HEK293T (cell line): ENCODE data around the gene THSD7B.
"Not testable (repeated sequence)": the region's sequence is repeated elsewhere in the genome, so short reads cannot be mapped to it uniquely, and the experiment has no call there.

ENCODE experiments used
- CTCF ChIA-PET: fragments of 350-600 bp; formaldehyde crosslinking; extraction: SDS; loops from one replicate; lab custom pipeline; 2021; ENCODE audit warnings: antibody characterized with exemption, inconsistent platforms; lab: Yijun Ruan, JAX
- POLR2A ChIA-PET: fragments of 350-600 bp; formaldehyde crosslinking; extraction: SDS; loops from one replicate; lab custom pipeline; 2020; ENCODE audit warnings: antibody characterized with exemption, inconsistent platforms; lab: Yijun Ruan, JAX
- DNase-seq: peaks from one replicate; pipeline ENCODE4 v3.0.0; 2012; ENCODE audit warnings: mixed read lengths; ENCODE audit errors: extremely low spot score
- ARNT ChIP-seq: fragments of 450-650 bp; IDR thresholded peaks from 2 replicates; pipeline ENCODE4 v1.6.1; 2017; ENCODE audit warnings: mild to moderate bottlenecking
- BHLHE40 ChIP-seq: fragments of 450-650 bp; IDR thresholded peaks from 2 replicates; pipeline ENCODE4 v1.6.1; 2016; ENCODE audit warnings: mild to moderate bottlenecking, moderate library complexity, borderline replicate concordance
- CTBP1 ChIP-seq: fragments of 450-650 bp; IDR thresholded peaks from 2 replicates; pipeline ENCODE4 v1.6.1; 2016; ENCODE audit warnings: borderline replicate concordance
- ELF4 ChIP-seq: fragments of 450-650 bp; IDR thresholded peaks from 2 replicates; pipeline ENCODE4 v1.6.1; 2017; ENCODE audit warnings: antibody characterized with exemption
- FOXA1 ChIP-seq: fragments of 450-650 bp; IDR thresholded peaks from 2 replicates; pipeline ENCODE4 v1.6.1; 2016; ENCODE audit warnings: mild to moderate bottlenecking
- FOXK2 ChIP-seq: fragments of 450-650 bp; IDR thresholded peaks from 2 replicates; pipeline ENCODE4 v1.6.1; 2016; ENCODE audit warnings: mild to moderate bottlenecking
- FOXM1 ChIP-seq: fragments of 450-650 bp; IDR thresholded peaks from 2 replicates; pipeline ENCODE4 v1.6.1; 2017; ENCODE audit warnings: mild to moderate bottlenecking, borderline replicate concordance
- HDGF ChIP-seq: fragments of 450-650 bp; IDR thresholded peaks from 2 replicates; pipeline ENCODE4 v1.6.1; 2017; ENCODE audit warnings: antibody characterized with exemption, borderline replicate concordance
- L3MBTL2 ChIP-seq: fragments of 450-650 bp; conservative IDR thresholded peaks from 2 replicates; pipeline ENCODE4 v1.6.1; 2016; ENCODE audit warnings: mild to moderate bottlenecking
- LEF1 ChIP-seq: fragments of 450-650 bp; IDR thresholded peaks from 2 replicates; pipeline ENCODE4 v1.6.1; 2017; ENCODE audit warnings: mild to moderate bottlenecking, borderline replicate concordance
- NFRKB ChIP-seq: fragments of 450-650 bp; IDR thresholded peaks from 2 replicates; pipeline ENCODE4 v1.6.1; 2016; ENCODE audit warnings: mild to moderate bottlenecking, moderate library complexity
- SP1 ChIP-seq: fragments of 450-650 bp; IDR thresholded peaks from 2 replicates; pipeline ENCODE4 v1.6.1; 2017
- SUZ12 ChIP-seq: fragments of 450-650 bp; IDR thresholded peaks from 2 replicates; pipeline ENCODE4 v1.6.1; 2016; ENCODE audit warnings: mild to moderate bottlenecking
- TARDBP ChIP-seq: fragments of 450-650 bp; IDR thresholded peaks from 2 replicates; pipeline ENCODE4 v1.6.1; 2016
- ZNF384 ChIP-seq: fragments of 450-650 bp; IDR thresholded peaks from 2 replicates; pipeline ENCODE4 v1.6.1; 2016
- TF ChIP-seq, protein P1 (sequence below): fragments of 450-650 bp; IDR thresholded peaks from 2 replicates; pipeline ENCODE4 v1.6.1; 2016

The THSD7B gene

DNA sequence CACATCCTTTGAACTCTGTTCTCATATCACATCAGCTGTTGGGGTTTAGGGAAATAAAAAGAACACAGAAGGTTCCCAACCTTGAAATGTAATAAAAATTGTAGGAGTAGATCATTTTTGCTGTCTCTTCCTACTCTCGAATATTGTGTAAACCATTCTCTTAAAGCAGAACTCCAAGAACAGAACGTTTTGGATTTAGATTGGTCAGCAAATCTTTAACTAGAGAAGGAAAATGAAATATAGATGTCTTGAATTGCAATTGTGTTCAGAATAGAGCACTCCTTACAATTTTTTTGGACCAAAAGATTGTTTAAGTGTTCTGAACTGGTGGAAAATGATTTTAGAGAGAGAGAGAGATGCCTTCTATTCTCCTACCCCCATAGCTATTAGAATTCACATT, 23.9 kb upstream of the THSD7B start:
- no peak for DNase-seq
- ChIA-PET CTCF (no interaction called here), POLR2A (no interaction called here)
- no peak for TF ChIP-seq HDGF
- no peak for TF ChIP-seq ARNT
- TF ChIP-seq ZNF384, result no peak
- no peak for TF ChIP-seq FOXK2
- TF ChIP-seq L3MBTL2, result no peak
- TF ChIP-seq, protein P1, sequence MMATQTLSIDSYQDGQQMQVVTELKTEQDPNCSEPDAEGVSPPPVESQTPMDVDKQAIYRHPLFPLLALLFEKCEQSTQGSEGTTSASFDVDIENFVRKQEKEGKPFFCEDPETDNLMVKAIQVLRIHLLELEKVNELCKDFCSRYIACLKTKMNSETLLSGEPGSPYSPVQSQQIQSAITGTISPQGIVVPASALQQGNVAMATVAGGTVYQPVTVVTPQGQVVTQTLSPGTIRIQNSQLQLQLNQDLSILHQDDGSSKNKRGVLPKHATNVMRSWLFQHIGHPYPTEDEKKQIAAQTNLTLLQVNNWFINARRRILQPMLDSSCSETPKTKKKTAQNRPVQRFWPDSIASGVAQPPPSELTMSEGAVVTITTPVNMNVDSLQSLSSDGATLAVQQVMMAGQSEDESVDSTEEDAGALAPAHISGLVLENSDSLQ, result no peak
- TF ChIP-seq FOXM1, result no peak
- no peak for TF ChIP-seq SUZ12
- TF ChIP-seq LEF1, result no peak
- no peak for TF ChIP-seq ELF4
- no peak for TF ChIP-seq SP1
- no peak for TF ChIP-seq BHLHE40

DNA sequence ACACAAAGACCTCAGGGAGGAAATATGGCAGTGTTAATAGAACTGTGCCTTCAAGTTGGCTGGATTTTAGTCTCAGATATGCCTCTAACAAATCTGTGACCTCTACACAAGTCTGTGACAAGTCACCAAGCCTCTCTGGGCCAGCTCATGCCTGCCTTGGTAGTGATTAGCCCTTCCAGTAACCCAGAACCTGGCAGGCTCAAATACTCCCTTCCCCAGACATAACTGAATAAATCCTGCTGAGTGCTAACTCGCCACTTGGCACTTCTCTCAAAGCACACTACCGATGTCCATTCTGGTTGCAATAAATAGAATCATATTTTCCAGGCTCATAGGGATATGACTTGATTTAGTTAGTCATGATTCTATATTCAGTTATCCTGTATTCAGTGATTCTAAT, 15.3 kb upstream of the THSD7B start:
- ChIA-PET POLR2A (no interaction called here), CTCF (no interaction called here)
- DNase-seq, result no peak
- no peak for TF ChIP-seq FOXK2
- no peak for TF ChIP-seq FOXA1
- no peak for TF ChIP-seq ELF4
- no peak for TF ChIP-seq SUZ12
- TF ChIP-seq, protein P1, result no peak
- no peak for TF ChIP-seq CTBP1
- no peak for TF ChIP-seq ARNT
- no peak for TF ChIP-seq BHLHE40
- no peak for TF ChIP-seq L3MBTL2

DNA sequence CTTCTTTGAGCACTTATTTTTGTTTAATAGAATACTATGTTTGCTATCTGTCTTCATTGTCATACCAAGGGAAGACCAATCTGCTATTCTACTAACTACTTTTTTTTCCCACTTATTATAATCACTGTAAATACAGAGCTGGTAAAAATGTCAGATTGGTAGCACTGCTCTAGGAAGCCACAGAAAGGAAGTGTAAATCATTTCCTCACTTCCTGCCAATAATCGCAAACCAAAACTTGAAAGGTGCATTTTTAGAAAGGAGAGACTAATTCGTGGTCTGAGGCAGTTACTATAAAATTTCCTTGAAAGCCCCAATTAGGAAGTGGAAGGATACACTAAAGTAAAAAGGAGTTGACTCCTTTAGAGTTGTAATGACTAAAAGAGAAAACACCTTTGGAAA, 13.9 kb upstream of the THSD7B start:
- ChIA-PET CTCF (no interaction called here), POLR2A (no interaction called here)
- no peak for DNase-seq
- TF ChIP-seq BHLHE40 (no peak), FOXK2 (no peak), ARNT (no peak), TARDBP (no peak), CTBP1 (no peak), ZNF384 (no peak), ELF4 (no peak), HDGF (no peak)
- TF ChIP-seq, protein P1, result no peak

DNA sequence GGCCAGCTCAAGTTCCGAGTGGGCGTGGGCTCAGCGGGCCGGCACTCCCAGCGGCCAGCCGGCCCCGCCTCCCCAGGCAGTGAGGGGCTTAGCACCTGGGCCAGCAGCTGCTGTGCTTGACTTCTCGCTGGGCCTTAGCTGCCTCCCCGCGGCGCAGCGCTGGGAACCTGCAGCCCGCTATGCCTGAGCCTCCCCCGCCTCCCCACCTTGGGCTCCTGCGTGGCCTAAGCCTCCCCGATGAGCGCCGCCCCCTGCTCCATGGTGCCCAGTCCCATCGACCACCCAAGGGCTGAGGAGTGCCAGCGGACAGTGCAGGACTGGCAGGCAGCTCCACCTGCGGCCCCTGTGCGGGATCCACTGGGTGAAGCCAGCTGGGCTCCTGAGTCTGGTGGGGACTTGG, 6.8 kb upstream of the THSD7B start:
- DNase-seq, CTCF ChIA-PET, POLR2A ChIA-PET: not testable (repeated sequence)

DNA sequence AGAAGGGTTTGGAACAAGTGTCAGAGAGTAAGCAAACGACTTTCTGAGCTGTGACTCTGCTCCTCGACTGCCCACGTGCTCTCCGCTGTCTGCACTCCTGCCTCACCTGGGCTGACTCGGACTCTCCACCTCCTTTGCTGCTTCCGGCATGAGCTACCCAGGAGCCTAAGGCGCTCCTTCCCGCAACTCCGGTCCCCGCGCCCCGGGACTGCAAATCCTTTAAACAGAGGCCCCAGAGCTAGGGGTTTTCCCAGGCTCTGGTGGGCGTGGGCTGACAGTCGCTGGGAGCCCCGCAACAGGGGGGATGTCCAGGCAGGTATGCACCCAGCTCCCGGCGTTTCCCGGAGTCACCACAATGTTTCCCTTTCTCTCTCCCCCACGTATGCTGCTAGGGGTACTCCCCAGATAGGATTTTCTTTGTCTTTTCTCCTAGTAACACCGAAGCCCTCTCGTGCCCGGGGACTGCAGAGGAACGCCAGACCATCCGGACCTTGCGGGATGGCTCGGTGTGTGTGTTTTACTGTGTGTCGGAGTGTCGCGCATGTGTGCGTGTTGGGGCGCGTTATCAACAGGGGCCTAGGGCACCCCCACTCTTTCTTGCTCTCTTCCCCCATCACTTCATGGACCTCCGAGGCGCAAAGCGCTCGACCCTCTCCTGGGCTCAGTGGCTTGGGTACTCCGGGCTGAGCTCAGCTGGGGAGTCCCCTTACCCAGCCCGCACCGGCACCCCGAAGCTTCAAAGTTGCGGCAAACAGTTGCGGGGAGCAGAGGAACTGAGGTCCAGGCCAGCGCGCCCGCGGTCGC, 691 bp upstream of the THSD7B start:
- no peak for TF ChIP-seq NFRKB
- no peak for TF ChIP-seq FOXM1
- TF ChIP-seq ZNF384, result no peak
- no peak for TF ChIP-seq SUZ12
- no peak for TF ChIP-seq SP1
- TF ChIP-seq, protein P1, result no peak
- no peak for TF ChIP-seq ELF4
- POLR2A ChIA-PET, result no interaction called here
- CTCF ChIA-PET, result interaction anchor here (0.5 kb wide), 1 partner anchor 147 kb away, joined by 6 read pairs; no protein-coding TSS in a partner anchor

DNA sequence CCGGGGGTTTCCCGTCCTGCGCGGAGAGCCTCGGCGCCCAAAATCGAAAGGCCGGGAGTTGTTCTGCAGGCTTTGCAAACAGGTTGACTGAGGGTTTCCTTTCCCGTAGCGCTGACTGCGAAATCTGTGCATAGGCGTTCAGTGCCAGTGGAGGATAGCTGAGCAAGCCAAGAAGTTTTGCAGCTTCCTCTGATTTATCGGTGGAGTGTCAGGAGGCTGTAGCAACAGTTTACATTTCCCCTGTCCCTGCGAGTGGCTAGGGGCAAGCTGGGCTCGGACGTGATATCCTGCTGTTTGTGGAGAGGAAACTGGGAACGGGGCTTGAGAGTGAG, 694 bp downstream of the THSD7B start:
- TF ChIP-seq FOXA1, result no peak
- no peak for TF ChIP-seq SP1
- TF ChIP-seq BHLHE40, result no peak
- no peak for TF ChIP-seq SUZ12
- no peak for TF ChIP-seq ZNF384
- TF ChIP-seq ARNT, result no peak
- no peak for TF ChIP-seq L3MBTL2
- TF ChIP-seq TARDBP, result no peak
- TF ChIP-seq FOXM1, result no peak
- TF ChIP-seq, protein P1, result no peak
- TF ChIP-seq LEF1, result no peak
- TF ChIP-seq FOXK2, result no peak
- TF ChIP-seq CTBP1, result no peak
- no peak for TF ChIP-seq NFRKB
- no peak for TF ChIP-seq ELF4
- TF ChIP-seq HDGF, result no peak
- no peak for DNase-seq
- CTCF ChIA-PET, result no interaction called here
- POLR2A ChIA-PET, result no interaction called here

More for the DNA sequence above, 691 bp upstream of the THSD7B start:
- DNase-seq, result no peak
